DOHH2 (cell line): ENCODE measurements around the gene VTI1A.

Experiments used
- EZH2phosphoT487 ChIP-seq: fragments of 200-600 bp; sonication (generic); IDR thresholded peaks from 2 replicates; pipeline ENCODE4 v1.6.1; 2017; ENCODE audit warnings: borderline replicate concordance, mild to moderate bottlenecking, antibody characterized with exemption, low read length, moderate library complexity, mixed read lengths
- TF ChIP-seq, protein P1 (sequence below): fragments of 200-600 bp; sonication (generic); IDR thresholded peaks from one replicate; pipeline ENCODE4 v1.5.1; 2014; ENCODE audit warnings: antibody characterized with exemption, mild to moderate bottlenecking, low read depth, low read length; ENCODE audit not compliant: poor library complexity, severe bottlenecking

DNA sequence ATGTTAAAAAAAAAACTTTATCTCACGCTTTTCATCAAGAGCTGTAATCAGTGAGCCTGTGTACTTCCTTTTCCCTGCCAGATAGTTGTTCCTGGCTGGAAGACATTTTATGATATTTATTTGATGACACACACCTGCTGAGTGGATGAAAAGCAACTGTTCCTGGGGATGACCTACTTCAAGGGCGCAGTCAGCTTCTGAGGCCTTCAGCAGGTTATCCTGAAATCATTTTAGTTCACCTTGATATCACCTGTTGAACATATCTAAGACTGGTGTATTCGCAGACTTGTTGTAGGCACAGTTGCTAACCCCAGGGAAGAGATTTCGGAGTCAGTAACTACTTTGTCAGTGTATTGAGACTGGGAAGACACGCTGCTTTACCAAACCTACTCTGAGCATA, 268.6 kb downstream of the VTI1A start:
- TF ChIP-seq, protein P1, sequence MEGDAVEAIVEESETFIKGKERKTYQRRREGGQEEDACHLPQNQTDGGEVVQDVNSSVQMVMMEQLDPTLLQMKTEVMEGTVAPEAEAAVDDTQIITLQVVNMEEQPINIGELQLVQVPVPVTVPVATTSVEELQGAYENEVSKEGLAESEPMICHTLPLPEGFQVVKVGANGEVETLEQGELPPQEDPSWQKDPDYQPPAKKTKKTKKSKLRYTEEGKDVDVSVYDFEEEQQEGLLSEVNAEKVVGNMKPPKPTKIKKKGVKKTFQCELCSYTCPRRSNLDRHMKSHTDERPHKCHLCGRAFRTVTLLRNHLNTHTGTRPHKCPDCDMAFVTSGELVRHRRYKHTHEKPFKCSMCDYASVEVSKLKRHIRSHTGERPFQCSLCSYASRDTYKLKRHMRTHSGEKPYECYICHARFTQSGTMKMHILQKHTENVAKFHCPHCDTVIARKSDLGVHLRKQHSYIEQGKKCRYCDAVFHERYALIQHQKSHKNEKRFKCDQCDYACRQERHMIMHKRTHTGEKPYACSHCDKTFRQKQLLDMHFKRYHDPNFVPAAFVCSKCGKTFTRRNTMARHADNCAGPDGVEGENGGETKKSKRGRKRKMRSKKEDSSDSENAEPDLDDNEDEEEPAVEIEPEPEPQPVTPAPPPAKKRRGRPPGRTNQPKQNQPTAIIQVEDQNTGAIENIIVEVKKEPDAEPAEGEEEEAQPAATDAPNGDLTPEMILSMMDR: no peak
- TF ChIP-seq EZH2phosphoT487: no peak
